Measurements from ENCODE around the gene PRKAR1B. TPM values are rescaled to one million over a fixed set of nuclear protein-coding genes. Genes with fewer than 3 reads are reported as not detected.
"Not testable (repeated sequence)": the region's sequence is repeated elsewhere in the genome, so short reads cannot be mapped to it uniquely, and the experiment has no call there.

The PRKAR1B gene
- total RNA-seq, 2 donors from 2014 or later, result 15.8 to 19.8 TPM

GRCh38 chr7:760006-760405, 32.9 kb upstream of the PRKAR1B start:
- intact Hi-C loops (cut with DNase I), result no loop called here
- DNase-seq, result no peak

GRCh38 chr7:759569-759968, 32.5 kb upstream of the PRKAR1B start:
- DNase-seq (no peak), ATAC-seq (no peak)
- intact Hi-C loops (cut with DNase I), result no loop called here

More at GRCh38 chr7:760006-760405, 32.9 kb upstream of the PRKAR1B start:
- no peak for ATAC-seq

DNA sequence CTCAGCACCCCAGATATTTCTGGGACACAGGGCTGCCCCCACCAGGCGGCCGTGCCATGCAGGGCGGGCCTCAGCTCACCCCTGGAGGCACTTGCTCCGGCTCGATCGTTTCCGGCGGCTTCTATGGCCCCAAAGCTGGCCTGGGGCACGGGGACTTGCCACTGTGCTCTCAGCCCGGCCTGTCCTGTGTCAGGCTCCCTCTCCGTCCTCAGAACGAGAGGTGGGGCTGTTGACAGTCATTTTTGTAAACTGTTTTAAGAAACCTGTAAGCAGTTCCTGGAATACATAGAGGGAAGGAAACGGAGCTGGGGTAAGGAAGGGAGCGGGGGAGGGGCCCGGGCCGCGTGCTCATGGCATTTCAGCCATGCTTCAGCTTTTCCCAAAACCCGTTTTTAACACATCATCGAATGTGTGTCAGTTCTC, 30.7 kb upstream of the PRKAR1B start:
- DNase-seq (no peak), ATAC-seq (no peak)
- intact Hi-C loops (cut with DNase I), result no loop called here

- intact Hi-C loops (cut with DNase I), result no loop called here
- no peak for ATAC-seq
- no peak for DNase-seq
Measured at GRCh38 chr7:756928-757560, 30.0 kb upstream of the PRKAR1B start.

- no peak for ATAC-seq
- intact Hi-C loops (cut with DNase I), result no loop called here
- no peak for DNase-seq
Measured at GRCh38 chr7:756231-756927, 29.3 kb upstream of the PRKAR1B start.

DNA sequence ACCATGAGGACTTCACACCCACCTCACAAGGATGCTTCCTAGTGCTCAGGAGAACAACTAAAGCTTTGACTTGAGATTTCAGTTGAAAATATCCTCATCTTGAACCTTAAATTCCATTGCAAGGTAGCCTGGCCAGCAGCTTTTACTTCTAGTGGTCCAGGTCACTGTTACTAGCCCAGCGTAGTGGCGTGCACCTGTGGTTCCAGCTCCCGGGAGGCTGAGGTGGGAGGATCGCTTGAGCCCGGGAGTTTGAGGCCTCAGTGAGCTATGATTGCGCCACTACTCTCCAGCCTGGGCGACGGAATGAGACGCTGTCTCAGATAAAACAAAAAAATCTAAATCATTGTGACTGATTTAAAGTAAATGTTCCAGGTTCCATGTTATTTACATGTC, 28.3 kb upstream of the PRKAR1B start:
- no peak for ATAC-seq
- intact Hi-C loops (cut with DNase I), result no loop called here
- DNase-seq, result no peak

DNA sequence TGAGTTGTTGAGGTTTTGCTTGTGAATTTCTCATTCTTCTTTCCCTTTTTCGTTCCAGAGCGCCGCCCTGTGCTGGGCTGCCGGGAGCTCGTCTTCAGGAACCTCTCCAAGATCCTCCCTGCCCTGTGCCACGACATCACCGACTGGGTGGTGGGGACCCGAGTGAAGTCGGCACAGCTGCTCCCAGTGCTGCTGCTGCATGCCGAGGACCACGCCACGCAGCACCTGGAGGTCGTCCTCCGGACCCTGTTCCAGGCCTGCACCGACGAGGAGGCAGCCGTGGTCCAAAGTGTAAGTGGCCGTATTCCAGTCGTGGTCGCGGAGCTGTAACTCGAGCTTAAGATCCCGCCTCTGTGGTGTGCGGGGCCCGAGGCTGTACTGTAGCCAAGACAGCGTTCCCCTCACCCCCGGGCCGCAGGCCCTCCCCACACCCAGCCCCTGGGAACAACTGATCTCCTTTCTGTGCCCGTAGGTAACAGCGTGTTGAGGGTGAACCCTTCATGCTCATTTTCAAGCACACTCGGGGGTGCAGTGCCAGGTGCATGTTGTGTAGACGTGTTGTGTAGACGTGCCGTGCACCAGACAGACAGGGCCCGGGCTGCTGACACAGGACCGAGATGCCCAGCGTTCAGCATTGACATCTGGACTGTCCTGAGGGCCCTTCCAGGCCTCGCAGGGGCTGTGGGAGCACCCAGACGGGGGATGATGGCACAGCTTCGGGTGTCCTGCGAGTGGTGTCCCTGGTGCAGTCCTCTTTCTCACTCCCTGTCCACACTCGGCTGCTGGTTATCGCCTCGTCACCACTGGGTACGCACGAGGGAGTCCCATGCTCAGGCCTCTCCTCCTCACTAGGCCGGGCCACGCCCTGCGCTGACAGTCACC, 27.7 kb upstream of the PRKAR1B start:
- intact Hi-C loops (cut with DNase I), result no loop called here
- ATAC-seq (no peak), DNase-seq (no peak)

DNA sequence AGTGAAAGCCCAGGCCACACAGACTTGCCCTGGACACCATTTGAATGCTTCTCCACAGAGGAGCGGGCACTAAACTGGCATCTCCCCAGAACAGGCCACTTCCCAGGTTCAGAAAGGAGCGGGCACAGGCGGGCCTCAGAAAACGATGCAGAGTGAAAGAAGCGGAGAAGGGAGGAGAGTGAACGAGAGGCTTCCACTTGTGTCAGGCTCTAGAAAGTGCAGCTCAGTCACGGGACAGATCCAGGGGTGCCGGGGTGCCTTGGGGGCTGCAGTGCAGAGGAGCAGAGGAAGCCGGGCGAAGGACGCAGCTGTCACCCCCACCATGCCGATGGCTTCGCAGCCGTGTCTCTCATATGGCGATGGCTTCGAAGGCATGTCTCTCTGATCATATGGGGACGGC, 26.1 kb upstream of the PRKAR1B start:
- no peak for DNase-seq
- intact Hi-C loops (cut with DNase I), result no loop called here
- no peak for ATAC-seq

- DNase-seq; intact Hi-C loops (cut with DNase I); ATAC-seq: not testable (repeated sequence)
Measured at GRCh38 chr7:752256-752655, 25.2 kb upstream of the PRKAR1B start.

DNA sequence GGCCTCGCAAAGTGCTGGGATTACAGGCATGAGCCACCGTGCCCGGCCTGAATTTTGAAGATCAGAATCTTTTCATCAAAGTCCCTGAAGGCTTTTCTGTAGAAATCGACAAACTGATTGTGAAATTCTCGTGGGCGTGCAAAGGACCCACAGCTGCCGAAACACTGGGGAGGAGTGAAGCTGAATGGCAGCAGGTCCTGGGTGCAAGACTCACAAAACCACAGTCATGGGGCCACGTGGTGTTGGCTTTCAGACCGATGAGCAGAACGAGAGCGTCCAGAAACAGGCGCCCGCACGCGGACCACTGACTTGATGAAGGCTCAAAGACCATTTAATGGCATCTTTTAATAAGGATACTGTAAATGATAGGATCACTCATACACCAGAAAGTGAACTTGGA, 24.7 kb upstream of the PRKAR1B start:
- intact Hi-C loops (cut with DNase I), result no loop called here
- ATAC-seq (no peak), DNase-seq (no peak)

- DNase-seq (no peak), ATAC-seq (no peak)
- intact Hi-C loops (cut with DNase I), result no loop called here
Measured at GRCh38 chr7:750111-750905, 23.2 kb upstream of the PRKAR1B start.

GRCh38 chr7:749140-749551, 22.1 kb upstream of the PRKAR1B start:
- ATAC-seq (peak; percentile 70 to 89), DNase-seq (peak; percentile 76)
- intact Hi-C loops (cut with DNase I), result no loop called here

- DNase-seq, result no peak
- peak in 1 of 2 donors; percentile 26 for ATAC-seq
- intact Hi-C loops (cut with DNase I), result no loop called here
Measured at GRCh38 chr7:748446-748845, 21.4 kb upstream of the PRKAR1B start.

DNA sequence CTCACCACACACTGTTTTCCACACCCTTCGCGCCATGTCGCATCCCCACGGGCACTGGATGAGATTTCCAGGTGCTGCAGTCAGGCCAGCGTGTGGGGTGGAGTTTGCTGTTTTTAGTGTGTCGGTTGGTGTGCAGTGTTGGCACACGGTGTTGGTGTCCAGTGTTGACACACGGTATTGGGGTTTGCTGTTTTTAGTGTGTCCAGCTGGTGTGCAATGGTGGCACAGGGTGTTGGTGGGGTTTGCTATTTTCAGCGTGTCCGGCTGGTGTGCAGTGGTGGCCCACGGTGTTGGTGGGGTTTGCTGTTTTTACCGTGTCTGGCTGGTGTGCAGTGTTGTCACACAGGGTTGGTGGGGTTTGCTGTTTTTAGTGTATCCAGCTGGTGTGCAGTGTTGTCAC, 20.1 kb upstream of the PRKAR1B start:
- DNase-seq (no peak), ATAC-seq (no peak)
- intact Hi-C loops (cut with DNase I), result no loop called here

DNA sequence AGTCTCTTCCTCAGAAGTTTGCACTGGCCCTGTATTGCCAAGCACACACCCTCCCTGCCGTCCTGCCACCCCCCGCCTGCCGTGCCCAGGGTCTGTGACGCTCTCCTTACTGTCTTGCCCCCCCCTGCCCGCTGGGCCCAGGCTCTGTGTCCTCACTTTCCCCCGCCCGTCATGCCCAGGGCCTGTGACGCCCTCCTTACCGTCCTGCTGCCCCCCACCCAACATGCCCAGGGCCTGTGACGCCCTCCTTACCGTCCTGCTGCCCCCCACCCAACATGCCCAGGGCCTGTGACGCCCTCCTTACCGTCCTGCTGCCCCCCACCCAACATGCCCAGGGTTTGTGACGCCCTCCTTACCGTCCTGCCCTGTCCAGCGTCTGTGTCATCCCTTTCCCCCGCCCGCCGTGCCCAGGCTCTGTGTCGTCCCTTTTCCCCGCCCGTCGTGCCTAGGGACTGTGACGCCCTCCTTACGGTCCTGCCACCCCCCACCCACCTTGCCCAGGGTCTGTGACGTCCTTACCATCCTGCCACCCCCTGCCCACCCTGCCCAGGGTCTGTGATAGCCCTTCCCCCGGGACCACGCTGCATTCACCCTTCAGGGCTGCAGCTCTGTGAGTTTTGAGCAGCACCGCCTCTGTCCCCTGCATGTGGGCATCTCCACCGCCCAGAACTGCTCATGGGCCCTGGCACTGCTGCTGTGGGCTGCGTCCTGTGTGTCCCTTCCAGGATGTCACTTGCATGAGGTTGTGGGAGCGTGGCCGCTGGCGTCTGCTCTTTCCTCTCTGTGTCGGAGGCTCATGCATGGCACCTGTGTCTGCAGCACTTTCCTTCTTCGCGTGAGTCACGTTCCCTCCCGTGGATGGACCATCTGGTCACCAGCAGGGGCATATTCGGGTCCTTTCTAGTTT, 19.3 kb upstream of the PRKAR1B start:
- no peak for DNase-seq
- peak in 1 of 2 donors; percentile 16 for ATAC-seq
- intact Hi-C loops (cut with DNase I), result no loop called here

- DNase-seq, result no peak
- intact Hi-C loops (cut with DNase I), result no loop called here
- peak; percentile 21 to 75 for ATAC-seq
Measured at GRCh38 chr7:745431-746154, 18.5 kb upstream of the PRKAR1B start.

DNA sequence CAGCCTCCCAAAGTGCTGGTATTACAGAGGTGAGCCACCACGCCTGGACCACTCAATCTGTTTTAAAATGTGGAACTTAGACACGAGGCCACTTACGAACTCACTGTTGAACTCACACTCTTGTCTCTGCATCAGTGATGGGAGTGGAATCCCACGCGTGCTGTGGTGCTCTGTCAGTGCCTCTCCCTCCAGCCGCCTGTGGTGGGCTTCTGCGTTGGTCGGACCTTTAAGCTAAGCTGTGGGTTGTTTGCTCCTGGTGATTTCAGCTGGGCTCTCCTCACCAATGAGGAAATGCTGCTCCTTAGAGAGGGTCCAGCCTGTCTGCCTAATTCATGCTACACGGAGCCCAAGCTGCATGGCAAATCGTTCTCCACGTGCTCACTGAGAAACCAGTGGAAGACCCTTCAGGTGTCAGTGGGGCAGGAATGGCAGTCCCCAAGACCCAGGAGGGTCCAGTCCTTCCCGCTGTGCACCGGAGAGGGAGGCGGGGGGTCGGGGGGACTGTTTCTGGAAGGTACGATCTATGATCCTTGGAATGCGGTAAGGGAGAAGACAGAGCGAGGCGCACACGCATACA, 17.9 kb upstream of the PRKAR1B start:
- DNase-seq (no peak), ATAC-seq (no peak)
- intact Hi-C loops (cut with DNase I), result no loop called here

Measured in left cardiac atrium (tissue), 4 donors.